ENCODE measurements around the gene MRPL45. TPM values are rescaled to one million over a fixed set of nuclear protein-coding genes. Genes with fewer than 3 reads are reported as not detected.

MRPL45 gene
- total RNA-seq, 2 experiments from 2014 or later, result 22.3 to 36.8 TPM

- H3K27me3 Mint-ChIP-seq, result no peaks in the 10 kb centered on the region
- H3K36me3 Mint-ChIP-seq, result no peaks in the 10 kb centered on the region
- H3K9me3 Mint-ChIP-seq (ENCODE audit: low read depth), result no peaks in the 10 kb centered on the region
- H3K4me3 Mint-ChIP-seq, result no peak overlapping the region
- no peak for ATAC-seq
- no peak for DNase-seq
- no peak overlapping the region for H3K27ac Mint-ChIP-seq
- CTCF ChIA-PET, result interaction anchor here (4.1 to 17.4 kb wide), 2 partner anchors 8 to 57 kb away, joined by 21 to 334 read pairs; no protein-coding TSS in a partner anchor
- H3K4me1 Mint-ChIP-seq, result peaks cover 30% of the 10 kb centered on the region
These were observed 60.6 kb downstream of the MRPL45 start for GRCh38 chr17:38357486-38358123.

- Mint-ChIP-seq H3K36me3 (no peaks in the 10 kb centered on the region), H3K9me3 (ENCODE audit: low read depth) (no peaks in the 10 kb centered on the region), H3K27me3 (no peaks in the 10 kb centered on the region), H3K27ac (no peak overlapping the region), H3K4me1 (peaks cover 19% of the 10 kb centered on the region), H3K4me3 (no peak overlapping the region)
- ATAC-seq (no peak), DNase-seq (no peak)
- CTCF ChIA-PET, result interaction anchor here (4.1 to 17.4 kb wide), 2 partner anchors 9 to 56 kb away, joined by 21 to 334 read pairs; no protein-coding TSS in a partner anchor
These were observed 61.9 kb downstream of the MRPL45 start for GRCh38 chr17:38358586-38359513.

- CTCF ChIA-PET, result interaction anchor here (0.7 to 1.5 kb wide), 5 partner anchors 10 to 53 kb away, joined by 3 to 4 read pairs (median 3); partner anchors contain the start of gene SOCS7
- Mint-ChIP-seq H3K4me3 (no peak overlapping the region), H3K27me3 (no peaks in the 10 kb centered on the region), H3K9me3 (ENCODE audit: low read depth) (no peaks in the 10 kb centered on the region), H3K27ac (no peak overlapping the region), H3K4me1 (peaks cover under 1% of the 10 kb centered on the region), H3K36me3 (no peaks in the 10 kb centered on the region)
- DNase-seq (no peak), ATAC-seq (no peak)
These were observed 64.9 kb downstream of the MRPL45 start for GRCh38 chr17:38361694-38362465.

GRCh38 chr17:38363016-38363415 lies 66.0 kb downstream of the MRPL45 start:
- no peak overlapping the region for H3K27ac Mint-ChIP-seq
- H3K9me3 Mint-ChIP-seq (ENCODE audit: low read depth), result no peaks in the 10 kb centered on the region
- ATAC-seq, result no peak
- H3K4me3 Mint-ChIP-seq, result no peak overlapping the region
- H3K27me3 Mint-ChIP-seq, result no peaks in the 10 kb centered on the region
- no peak for DNase-seq
- no peaks in the 10 kb centered on the region for H3K4me1 Mint-ChIP-seq
- CTCF ChIA-PET, result no interaction called here
- H3K36me3 Mint-ChIP-seq, result no peaks in the 10 kb centered on the region

GRCh38 chr17:38364741-38365140 lies 67.8 kb downstream of the MRPL45 start:
- no peak for ATAC-seq
- CTCF ChIA-PET, result interaction anchor here (2.4 kb wide), 1 partner anchor 10 kb away, joined by 8 read pairs; no protein-coding TSS in a partner anchor
- Mint-ChIP-seq H3K36me3 (peaks cover 5% of the 10 kb centered on the region), H3K4me3 (no peak overlapping the region), H3K9me3 (ENCODE audit: low read depth) (no peaks in the 10 kb centered on the region), H3K27ac (no peak overlapping the region), H3K27me3 (no peaks in the 10 kb centered on the region), H3K4me1 (peaks cover 3% of the 10 kb centered on the region)
- DNase-seq, result no peak

- CTCF ChIA-PET, result interaction anchor here (2.0 kb wide), 1 partner anchor 20 kb away, joined by 6 read pairs; no protein-coding TSS in a partner anchor
- ATAC-seq (no peak), DNase-seq (no peak)
- Mint-ChIP-seq H3K4me3 (no peak overlapping the region), H3K27ac (no peak overlapping the region), H3K27me3 (no peaks in the 10 kb centered on the region), H3K4me1 (peaks cover 3% of the 10 kb centered on the region), H3K9me3 (ENCODE audit: low read depth) (no peaks in the 10 kb centered on the region), H3K36me3 (peaks cover 14% of the 10 kb centered on the region)
These were observed 72.3 kb downstream of the MRPL45 start for GRCh38 chr17:38369124-38369886.

Other genes starting within 250 kb of the MRPL45 start
- gene TBC1D3C, start 228.5 kb upstream of the MRPL45 start, total RNA-seq, result not detected
- gene TBC1D3E, start 169.2 kb upstream of the MRPL45 start, total RNA-seq, result not detected
- 1 to 10 TPM; 2.6 to 3.7 TPM for gene TBC1D3, start 104.6 kb upstream of the MRPL45 start, total RNA-seq
- under 1 TPM in 1 of 2 experiments, not detected in 1; 0.02 TPM for gene GPR179, start 46.8 kb downstream of the MRPL45 start, total RNA-seq
- gene SOCS7, start 54.7 kb downstream of the MRPL45 start, total RNA-seq, result 10 to 100 TPM; 16.2 to 16.8 TPM
- under 1 TPM in 1 of 2 experiments, not detected in 1; 0.40 TPM for gene ARHGAP23, start 131.3 kb downstream of the MRPL45 start, total RNA-seq

All from activated CD8-positive, alpha-beta memory T cell treated with anti-CD3 and anti-CD28 coated beads, Interleukin-2, amount 10 ng/mL, durations not matched to agents 7 days and 5 days (primary cell).